A549 (cell line): ENCODE results near the gene GRIP1.

Experiments used
- CTCF ChIP-seq: fragments of >200 bp; sonication (Bioruptor Twin); formaldehyde crosslinking; IDR thresholded peaks from 3 replicates; pipeline ENCODE4 v1.5.1; 2016
- FOSB ChIP-seq: fragments of 250-450 bp; sonication (Bioruptor Pico); IDR thresholded peaks from 2 replicates; pipeline ENCODE4 v1.5.0; 2020; ENCODE audit warnings: mild to moderate bottlenecking, moderate library complexity
- KDM1A ChIP-seq: fragments of 200-600 bp; sonication (generic); IDR thresholded peaks from 2 replicates; pipeline ENCODE4 v1.6.1; 2016; ENCODE audit warnings: low read depth, mild to moderate bottlenecking
- MAFK ChIP-seq: fragments of 450-650 bp; IDR thresholded peaks from 2 replicates; pipeline ENCODE4 v1.6.1; 2014; ENCODE audit not compliant: partially characterized antibody
- MAX ChIP-seq: IDR thresholded peaks from 2 replicates; pipeline ENCODE4 v1.6.1; 2012
- POLR2A ChIP-seq: IDR thresholded peaks from 2 replicates; pipeline ENCODE4 v1.6.1; 2012; ENCODE audit warnings: mild to moderate bottlenecking, low read length
- TF ChIP-seq, protein P1 (sequence below): fragments of 200-600 bp; sonication (generic); IDR thresholded peaks from 2 replicates; pipeline ENCODE4 v1.6.1; 2016; ENCODE audit warnings: antibody characterized with exemption, mild to moderate bottlenecking, moderate library complexity

- TF ChIP-seq MAFK, result no peak
- no peak for TF ChIP-seq POLR2A
- TF ChIP-seq CTCF, result no peak
- TF ChIP-seq FOSB (CRISPR knock-in tag), result no peak
- TF ChIP-seq MAX, result no peak
- no peak for TF ChIP-seq KDM1A
- TF ChIP-seq, protein P1, sequence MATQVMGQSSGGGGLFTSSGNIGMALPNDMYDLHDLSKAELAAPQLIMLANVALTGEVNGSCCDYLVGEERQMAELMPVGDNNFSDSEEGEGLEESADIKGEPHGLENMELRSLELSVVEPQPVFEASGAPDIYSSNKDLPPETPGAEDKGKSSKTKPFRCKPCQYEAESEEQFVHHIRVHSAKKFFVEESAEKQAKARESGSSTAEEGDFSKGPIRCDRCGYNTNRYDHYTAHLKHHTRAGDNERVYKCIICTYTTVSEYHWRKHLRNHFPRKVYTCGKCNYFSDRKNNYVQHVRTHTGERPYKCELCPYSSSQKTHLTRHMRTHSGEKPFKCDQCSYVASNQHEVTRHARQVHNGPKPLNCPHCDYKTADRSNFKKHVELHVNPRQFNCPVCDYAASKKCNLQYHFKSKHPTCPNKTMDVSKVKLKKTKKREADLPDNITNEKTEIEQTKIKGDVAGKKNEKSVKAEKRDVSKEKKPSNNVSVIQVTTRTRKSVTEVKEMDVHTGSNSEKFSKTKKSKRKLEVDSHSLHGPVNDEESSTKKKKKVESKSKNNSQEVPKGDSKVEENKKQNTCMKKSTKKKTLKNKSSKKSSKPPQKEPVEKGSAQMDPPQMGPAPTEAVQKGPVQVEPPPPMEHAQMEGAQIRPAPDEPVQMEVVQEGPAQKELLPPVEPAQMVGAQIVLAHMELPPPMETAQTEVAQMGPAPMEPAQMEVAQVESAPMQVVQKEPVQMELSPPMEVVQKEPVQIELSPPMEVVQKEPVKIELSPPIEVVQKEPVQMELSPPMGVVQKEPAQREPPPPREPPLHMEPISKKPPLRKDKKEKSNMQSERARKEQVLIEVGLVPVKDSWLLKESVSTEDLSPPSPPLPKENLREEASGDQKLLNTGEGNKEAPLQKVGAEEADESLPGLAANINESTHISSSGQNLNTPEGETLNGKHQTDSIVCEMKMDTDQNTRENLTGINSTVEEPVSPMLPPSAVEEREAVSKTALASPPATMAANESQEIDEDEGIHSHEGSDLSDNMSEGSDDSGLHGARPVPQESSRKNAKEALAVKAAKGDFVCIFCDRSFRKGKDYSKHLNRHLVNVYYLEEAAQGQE, result no peak
Observed at GRCh38 chr12:66459944-66460482, 218.9 kb downstream of the GRIP1 start.
